Stimulated activated CD4-positive, alpha-beta T cell treated with anti-CD3 and anti-CD28 coated beads, TNF-alpha, amount 100 ng/mL, for 48 hours (primary cell): ENCODE data around the gene TMEM270.

Source experiments
- DNase-seq, 3 donors: peaks; one replicate each; pipeline ENCODE4 v3.0.0-alpha.2; 2020; ENCODE audit warnings: low read depth in 3 of 3

The TMEM270 gene

DNA sequence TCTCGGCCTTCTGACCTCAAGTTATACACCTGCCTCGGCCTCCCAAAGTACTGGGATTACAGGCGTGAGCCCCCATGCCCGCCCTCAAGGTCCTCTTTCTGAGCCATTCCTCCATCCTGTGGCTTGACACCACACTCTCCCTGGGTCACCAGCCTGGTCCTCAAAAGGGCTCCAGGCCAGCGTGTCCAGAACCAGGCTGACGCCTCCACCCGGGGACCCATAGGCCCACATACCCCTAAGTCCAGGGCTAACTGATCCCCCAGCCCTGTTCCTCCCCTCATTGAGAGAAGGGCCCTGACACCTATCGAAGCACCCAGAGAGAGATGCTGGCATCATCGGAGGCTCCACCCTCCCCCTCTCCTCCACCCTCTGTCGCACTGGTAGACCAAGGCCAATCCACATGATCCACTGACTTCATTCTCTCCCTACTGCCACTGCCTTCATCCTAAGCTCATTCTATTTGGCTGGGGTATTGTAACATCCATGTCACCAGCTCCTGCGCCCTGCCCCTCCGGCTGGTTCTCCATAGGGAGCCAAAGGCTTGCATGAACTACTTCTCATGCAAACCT, 46.7 kb downstream of the TMEM270 start:
- DNase-seq = no peak

DNA sequence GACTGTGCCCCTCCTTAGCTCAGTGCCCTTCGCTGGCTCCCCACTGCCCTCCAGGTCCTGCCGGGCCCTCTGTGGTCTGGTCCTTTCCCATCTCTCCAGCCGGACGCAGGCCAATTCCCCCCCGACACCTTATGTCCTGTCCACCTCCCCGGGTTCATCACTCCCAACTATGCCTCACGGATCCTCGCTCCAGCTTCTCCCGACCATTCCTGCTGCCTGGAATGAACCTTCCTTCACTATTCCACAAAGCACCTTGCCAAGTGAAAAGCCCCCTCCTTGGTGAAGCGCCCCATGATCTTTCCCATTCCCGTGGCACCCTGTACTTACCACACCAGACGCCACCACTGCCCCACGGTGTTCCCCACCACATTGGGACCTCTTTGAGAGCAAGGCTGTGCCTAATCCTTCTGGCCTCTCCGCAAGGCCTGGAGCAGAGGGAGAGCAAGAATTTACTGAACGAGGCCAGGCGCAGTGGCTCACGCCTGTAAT, 47.2 kb downstream of the TMEM270 start:
- no peak for DNase-seq

DNA sequence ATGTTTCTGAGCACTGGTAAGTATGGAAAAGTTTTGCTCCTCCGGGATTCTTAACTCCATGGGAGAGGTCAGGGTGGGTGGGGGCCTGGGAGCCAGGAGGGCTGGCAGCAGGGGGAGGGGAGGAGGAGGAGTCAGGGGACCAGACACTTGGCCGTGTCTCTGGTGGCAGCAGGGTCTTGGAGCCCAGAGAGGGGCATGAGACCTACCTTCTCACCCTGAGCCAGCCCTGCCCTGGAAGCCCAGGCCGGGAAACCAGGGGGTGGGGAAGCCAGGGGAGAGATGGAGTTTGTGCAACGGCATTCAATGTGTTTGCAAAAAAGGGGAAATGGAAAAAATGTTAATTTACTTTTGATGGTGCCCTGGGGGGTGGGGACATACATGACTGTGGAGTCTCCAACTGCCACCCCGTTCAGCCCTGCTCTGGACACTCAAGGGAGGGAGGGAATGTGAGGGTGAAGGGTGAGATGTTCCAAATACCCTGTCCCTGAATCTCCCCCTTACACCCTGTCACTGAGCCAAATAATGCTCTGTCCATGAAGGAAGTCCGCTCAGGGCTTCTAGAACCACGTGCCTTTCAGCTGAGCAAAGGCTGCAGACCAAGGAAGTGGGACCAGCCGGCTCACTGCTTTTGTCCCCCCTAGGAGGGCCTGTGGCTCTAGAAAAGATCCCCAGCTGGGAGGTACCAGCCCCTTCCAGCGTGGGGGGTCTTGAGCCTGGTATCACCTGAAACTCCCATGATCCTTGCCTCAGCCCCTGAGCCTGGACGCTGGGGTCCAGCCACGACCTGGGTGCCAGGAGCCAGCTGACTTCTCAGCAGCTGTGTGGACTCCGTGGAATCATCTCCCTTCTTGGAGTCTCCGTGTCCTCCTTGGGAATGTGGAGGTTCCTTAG, 48.3 kb downstream of the TMEM270 start:
- no peak for DNase-seq

DNA sequence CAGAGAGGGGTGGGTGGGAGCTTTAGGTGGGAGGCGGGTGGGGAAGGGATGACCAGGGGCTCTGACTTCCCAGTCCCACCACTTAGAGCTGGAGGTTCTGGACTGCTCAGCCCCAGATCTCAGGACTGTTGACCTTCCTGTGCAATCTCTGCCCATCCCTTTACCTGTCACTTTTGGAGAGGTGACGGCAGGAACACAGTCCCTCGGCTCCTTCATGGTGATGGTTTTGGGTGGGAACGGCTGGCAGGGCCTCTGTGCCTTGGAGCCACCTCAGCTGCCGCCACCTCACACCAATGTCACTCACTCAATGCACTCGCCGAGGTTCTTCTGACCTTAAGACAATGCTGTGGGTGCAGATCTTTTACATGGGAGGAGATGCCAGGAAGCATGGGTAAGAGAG, 49.0 kb downstream of the TMEM270 start:
- DNase-seq = no peak

DNA sequence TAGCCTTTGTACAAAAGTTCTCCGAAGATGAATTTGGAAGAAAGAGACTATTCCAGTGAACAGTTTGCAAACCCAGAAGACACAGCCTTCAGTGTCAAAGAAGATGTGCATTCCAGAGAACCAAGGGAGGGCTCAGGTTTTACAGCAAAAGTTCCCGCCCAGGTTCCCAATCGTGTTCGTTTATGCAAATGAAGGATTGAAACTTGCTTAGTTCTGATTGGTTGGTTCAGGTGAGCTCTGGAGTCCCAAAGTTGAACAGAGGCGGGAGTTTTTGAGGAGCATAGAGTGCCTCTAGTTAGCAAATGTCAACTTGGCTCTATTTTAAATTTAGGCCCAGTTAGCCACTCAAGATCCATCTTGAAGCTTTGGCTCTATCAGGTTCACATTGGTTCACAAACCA, 51.3 kb downstream of the TMEM270 start:
- DNase-seq = no peak
